HepG2 (cell line): ENCODE data around the gene EGFL8. TPM values are rescaled to one million over a fixed set of nuclear protein-coding genes. Genes with fewer than 3 reads are reported as not detected.

Experiments used
- ATAC-seq: fragments of 200-7000 bp; cut with Tn5 transposase; 3 replicates; pipeline ENCODE4 v1.9.1; 2020; ENCODE audit warnings: mild to moderate bottlenecking, moderate library complexity
- BruUV-seq: library from RNA; stranded (reverse); fragments of 400-500 nt; replicated peaks from 2 replicates; lab custom pipeline; 2021; lab: Mats Ljungman, UMichigan
- CTCF ChIA-PET: fragments of 300-600 bp; formaldehyde crosslinking; extraction: SDS; loops from one replicate; lab custom pipeline; 2021; ENCODE audit warnings: low total read pairs, inconsistent platforms, low intra/inter-chr PET ratio; lab: Yijun Ruan, JAX
- POLR2A ChIA-PET: fragments of 350-600 bp; sonication (Branson Sonifier 250); formaldehyde crosslinking; loops from one replicate; lab custom pipeline; 2020; ENCODE audit warnings: antibody characterized with exemption, inconsistent platforms; lab: Yijun Ruan, JAX
- DNase-seq: peaks from one replicate; pipeline ENCODE4 v3.0.0-alpha.2; 2015; ENCODE audit warnings: low spot score
- FAIRE-seq: peaks from 3 replicates; lab custom pipeline; 2011; peaks lifted over from hg19 to GRCh38; lab: Jason Lieb, UNC
- H2AFZ ChIP-seq: one replicate; pipeline ENCODE4 v1.6.1; 2011; ENCODE audit warnings: low read length, inconsistent platforms
- H3K27ac ChIP-seq: fragments of 300-600 bp; 3 replicates; pipeline ENCODE4 v1.8.0; 2011; ENCODE audit warnings: mixed run types, mild to moderate bottlenecking, mixed read lengths, low read length, inconsistent platforms; ENCODE audit not compliant: insufficient read depth; ENCODE audit errors: extremely low read length
- H3K27me3 ChIP-seq, 2 experiments: fragments of 200-600 bp in 1 of 2; 2 replicates in 1 of 2; 3 replicates in 1 of 2; pipeline versions ENCODE4 v1.6.0 to v1.8.0; 2011; ENCODE audit warnings: low read length in 2 of 2, mild to moderate bottlenecking in 2 of 2, moderate library complexity in 2 of 2, inconsistent platforms in 1 of 2; ENCODE audit not compliant: insufficient read depth in 2 of 2, control insufficient read depth in 1 of 2
- H3K36me3 ChIP-seq, 2 experiments: fragments of 200-600 bp in 1 of 2; replicated peaks in 1 of 2; 2 replicates in 1 of 2; 3 replicates in 1 of 2; pipeline versions ENCODE4 v1.5.1 to v1.8.0; 2011; ENCODE audit warnings: low read length in 2 of 2, inconsistent platforms in 1 of 2; ENCODE audit not compliant: insufficient read depth in 2 of 2, control insufficient read depth in 1 of 2
- H3K4me1 ChIP-seq: 2 replicates; pipeline ENCODE4 v1.5.1; 2012; ENCODE audit warnings: low read length, inconsistent platforms; ENCODE audit not compliant: insufficient read depth
- H3K4me2 ChIP-seq: 2 replicates; pipeline ENCODE4 v1.6.0; 2011; ENCODE audit warnings: low read depth, low read length, inconsistent platforms
- H3K4me3 ChIP-seq, 3 experiments: fragments of 200-600 bp in 1 of 3; sonication (generic), shearing (Covaris generic) in 1 of 3; replicated peaks in 1 of 3; 2 replicates each; pipeline ENCODE4 v1.5.1; 2011 to 2016; ENCODE audit warnings: low read length in 3 of 3, inconsistent platforms in 2 of 3, low read depth in 2 of 3, mild to moderate bottlenecking in 2 of 3, control low read depth in 1 of 3, mixed read lengths in 1 of 3; ENCODE audit not compliant: insufficient read depth in 1 of 3
- H3K79me2 ChIP-seq: one replicate; pipeline ENCODE4 v1.6.1; 2011; ENCODE audit warnings: low read length, inconsistent platforms; ENCODE audit not compliant: insufficient read depth
- H3K9ac ChIP-seq: 2 replicates; pipeline ENCODE4 v1.6.0; 2011; ENCODE audit warnings: mild to moderate bottlenecking, low read depth, low read length, inconsistent platforms; ENCODE audit not compliant: insufficient read depth
- H3K9me3 ChIP-seq: 2 replicates; pipeline ENCODE4 v1.5.1; 2012; ENCODE audit warnings: mild to moderate bottlenecking, low read length
- H4K20me1 ChIP-seq: 2 replicates; pipeline ENCODE4 v1.6.0; 2011; ENCODE audit warnings: inconsistent platforms, mild to moderate bottlenecking, low read length, moderate library complexity; ENCODE audit not compliant: insufficient read depth
- WGBS: methylation state at CpG from one replicate; pipeline ENCODE4 v1.1.6; 2017; ENCODE audit warnings: low lambda C conversion rate; 5-methylcytosine and 5-hydroxymethylcytosine counted together
- in situ Hi-C: cut with HindIII; loops from 2 replicates; pipeline ENCODE4 v1.10.0; 2017; ENCODE audit warnings: low pct_unique_long_range_greater_than_20kb; ENCODE audit not compliant: extremely low pct_ligation_motif_present
- intact Hi-C: fragments of 100-400 bp; cut with micrococcal nuclease; formaldehyde crosslinking; loops from one replicate; pipeline ENCODE4 v1.10.0; 2022; ENCODE audit not compliant: unreplicated experiment
- polyA plus RNA-seq, 8 experiments: library from polyadenylated mRNA; depleted of rRNA in 3 of 8; stranded (reverse) in 7 of 8; unstranded in 1 of 8; fragments of >200 nt; fragmentation: Illumina TruSeq in 4 of 8; extraction: Trizol in 4 of 8; gene quantifications; 2 replicates each; pipeline versions ENCODE4 v1.2.1 to v1.2.3, GENCODE V29; 2011 to 2016; ENCODE audit warnings: low read depth in 4 of 8, missing spikeins in 1 of 8, mixed read lengths in 1 of 8; ENCODE audit not compliant: insufficient read depth in 1 of 8
- total RNA-seq, 5 experiments: library from RNA; depleted of rRNA; stranded (reverse); fragments of >200 nt; fragmentation: Illumina TruSeq; extraction: Trizol; gene quantifications; 2 replicates each; pipeline ENCODE4 v1.2.3, GENCODE V29; 2016; ENCODE audit warnings: low read depth in 1 of 5
- TF ChIP-seq, protein P1 (sequence below): sonication (generic); formaldehyde crosslinking; IDR thresholded peaks from 2 replicates; pipeline ENCODE4 v1.5.1; 2020; ENCODE audit warnings: mild to moderate bottlenecking, missing genetic modification reagents, borderline replicate concordance
- TF ChIP-seq, protein P2 (sequence below): sonication (generic); formaldehyde crosslinking; IDR thresholded peaks from 2 replicates; pipeline ENCODE4 v1.9.0; 2022; ENCODE audit warnings: missing genetic modification reagents, mild to moderate bottlenecking, borderline replicate concordance

Gene EGFL8
- total and polyA plus RNA-seq, 2 of the 13 experiments (the other 11 are each of a cell fraction or from before 2014, with no cell fraction given): 10.0 to 11.5 TPM

DNA sequence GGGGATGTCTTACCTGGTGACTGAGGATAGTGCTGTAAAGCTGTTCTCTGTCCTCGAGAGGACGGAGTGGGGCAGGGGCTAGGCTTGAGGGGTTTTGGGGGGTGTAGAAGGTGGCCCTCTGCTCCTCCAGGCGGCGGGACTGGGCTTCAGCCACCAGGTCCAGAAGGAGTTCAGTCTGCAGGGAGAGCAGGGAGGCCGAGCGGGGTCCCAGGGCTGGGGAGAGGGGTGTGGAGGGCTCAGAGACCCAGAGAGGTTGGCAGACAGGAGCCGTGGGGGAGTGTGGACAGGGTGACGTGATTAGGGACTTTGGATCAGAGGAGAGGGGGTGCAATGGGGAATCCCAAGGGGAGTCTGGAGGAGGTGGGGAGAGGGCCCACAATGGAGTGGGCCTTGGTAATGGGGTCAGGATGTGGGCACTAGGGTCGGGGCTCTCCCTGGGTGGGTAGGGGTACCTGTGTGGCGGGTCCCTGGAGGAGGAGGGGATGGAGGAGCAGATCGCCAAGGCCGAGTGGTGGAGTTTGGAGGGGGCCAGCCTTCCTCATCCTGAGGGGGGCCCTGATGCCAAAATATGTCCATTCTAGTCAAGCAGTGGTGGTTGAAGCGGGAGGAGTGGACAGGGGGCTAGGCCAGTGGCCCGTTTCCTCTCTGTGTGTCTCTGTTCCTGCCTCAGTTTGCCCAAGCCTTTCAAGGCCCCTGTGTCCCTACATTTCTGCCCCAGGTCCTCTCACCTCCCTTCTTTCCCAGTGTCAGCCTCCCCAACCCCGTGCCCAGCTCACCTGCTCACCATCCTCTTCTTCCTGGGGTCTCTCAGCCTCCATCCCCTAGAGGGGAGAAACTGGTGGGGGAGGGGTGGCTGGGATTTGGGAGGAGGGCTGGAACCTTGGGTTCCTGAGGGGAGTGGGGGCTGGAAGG, 27.6 kb downstream of the EGFL8 start:
- Histone ChIP-seq H3K4me2 (peak overlapping the region; percentile 95), H3K4me3 (peak overlapping the region in 1 of 3 experiments; percentile 93; a peak in 1 of 6 replicates), H3K36me3 (peaks cover 6 to 10% of the 10 kb centered on the region in 2 experiments; a peak in 4 of 5 replicates), H3K9ac (no peak overlapping the region), H3K4me1 (peaks cover 56% of the 10 kb centered on the region), H3K9me3 (no peaks in the 10 kb centered on the region), H3K27me3 (no peaks in the 10 kb centered on the region; a peak in 1 of 5 replicates), H2AFZ (no peak overlapping the region)
- POLR2A ChIA-PET: interaction anchor here (1.1 to 7.1 kb wide), 8 partner anchors 9 to 780 kb away, joined by 3 to 127 read pairs (median 6); partner anchors contain the start of genes AGPAT1, ATF6B, FKBPL and RNF5
- in situ Hi-C loops: loop anchor here (5.0 kb wide), 1 partner anchor 780 kb away; no protein-coding TSS in a partner anchor
- BruUV-seq: no TSS peak
- TF ChIP-seq, protein P1, sequence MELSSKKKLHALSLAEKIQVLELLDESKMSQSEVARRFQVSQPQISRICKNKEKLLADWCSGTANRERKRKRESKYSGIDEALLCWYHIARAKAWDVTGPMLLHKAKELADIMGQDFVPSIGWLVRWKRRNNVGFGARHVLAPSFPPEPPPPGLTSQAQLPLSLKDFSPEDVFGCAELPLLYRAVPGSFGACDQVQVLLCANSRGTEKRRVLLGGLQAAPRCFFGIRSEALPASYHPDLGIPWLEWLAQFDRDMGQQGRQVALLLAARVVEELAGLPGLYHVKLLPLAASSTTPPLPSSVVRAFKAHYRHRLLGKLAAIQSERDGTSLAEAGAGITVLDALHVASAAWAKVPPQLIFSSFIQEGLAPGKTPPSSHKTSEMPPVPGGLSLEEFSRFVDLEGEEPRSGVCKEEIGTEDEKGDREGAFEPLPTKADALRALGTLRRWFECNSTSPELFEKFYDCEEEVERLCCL (CRISPR knock-in tag): no peak
- TF ChIP-seq, protein P2, sequence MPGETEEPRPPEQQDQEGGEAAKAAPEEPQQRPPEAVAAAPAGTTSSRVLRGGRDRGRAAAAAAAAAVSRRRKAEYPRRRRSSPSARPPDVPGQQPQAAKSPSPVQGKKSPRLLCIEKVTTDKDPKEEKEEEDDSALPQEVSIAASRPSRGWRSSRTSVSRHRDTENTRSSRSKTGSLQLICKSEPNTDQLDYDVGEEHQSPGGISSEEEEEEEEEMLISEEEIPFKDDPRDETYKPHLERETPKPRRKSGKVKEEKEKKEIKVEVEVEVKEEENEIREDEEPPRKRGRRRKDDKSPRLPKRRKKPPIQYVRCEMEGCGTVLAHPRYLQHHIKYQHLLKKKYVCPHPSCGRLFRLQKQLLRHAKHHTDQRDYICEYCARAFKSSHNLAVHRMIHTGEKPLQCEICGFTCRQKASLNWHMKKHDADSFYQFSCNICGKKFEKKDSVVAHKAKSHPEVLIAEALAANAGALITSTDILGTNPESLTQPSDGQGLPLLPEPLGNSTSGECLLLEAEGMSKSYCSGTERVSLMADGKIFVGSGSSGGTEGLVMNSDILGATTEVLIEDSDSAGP (CRISPR knock-in tag): peak; percentile 1; the same call in 1 of the 2 replicates
- TF ChIP-seq, all 625 proteins: peak for 1
- peaks cover 15% of the 10 kb centered on the region for H3K79me2 ChIP-seq
- CTCF ChIA-PET: no interaction called here
- FAIRE-seq (no peak), DNase-seq (no peak), ATAC-seq (no peak)
- intact Hi-C loops: no loop called here
- H4K20me1 ChIP-seq: no peaks in the 10 kb centered on the region
- 76% methylated on average over 15 of the region's 15 CpGs for WGBS
- H3K27ac ChIP-seq: no peak overlapping the region
